ENCODE results near the gene RPP25L. TPM values are rescaled to one million over a fixed set of nuclear protein-coding genes. Genes with fewer than 3 reads are reported as not detected.

RPP25L gene
- total RNA-seq, 1 experiment from 2014 or later: 24.5 TPM

DNA sequence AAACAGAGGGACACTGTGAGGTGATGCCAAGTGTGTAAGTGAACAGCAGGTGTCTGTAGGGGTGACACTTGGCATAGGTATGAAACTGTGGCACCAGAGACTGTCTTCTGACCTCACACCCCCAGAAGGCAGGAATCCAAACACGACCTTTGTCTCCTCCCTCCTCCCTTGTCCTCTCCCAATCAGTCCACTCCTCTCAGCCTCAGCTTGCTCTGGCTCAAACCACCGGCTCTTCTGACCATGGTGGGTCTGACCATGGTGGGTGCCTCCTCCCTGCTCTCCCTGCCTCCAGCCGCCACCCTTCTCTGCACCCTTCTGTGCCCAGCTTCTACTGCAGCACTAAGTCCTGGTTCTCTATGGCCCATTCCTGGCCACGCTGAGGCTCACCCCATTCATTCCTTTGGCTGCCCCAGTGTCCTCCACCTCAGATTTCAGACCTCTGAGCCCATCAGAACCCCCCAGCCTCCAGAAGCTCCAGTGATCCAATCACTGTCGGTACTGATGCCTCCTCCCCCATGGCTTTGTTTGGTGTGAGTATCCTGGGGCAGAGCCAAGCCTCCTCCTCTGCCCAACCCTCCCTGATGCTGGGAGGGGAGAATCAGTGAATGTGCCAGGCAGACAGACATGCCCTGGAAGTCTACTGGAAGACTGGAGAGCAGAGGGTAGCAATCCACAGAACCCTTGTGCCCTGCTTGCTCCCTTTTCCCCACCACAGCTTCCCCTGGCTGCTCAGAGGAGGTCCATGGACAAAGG is 18.7 kb upstream of the RPP25L start:
- Mint-ChIP-seq H3K36me3 (peaks cover 4% of the 10 kb centered on the region), H3K4me3 (peak overlapping the region; percentile 73), H3K4me1 (peaks cover 24% of the 10 kb centered on the region), H3K27ac (no peak overlapping the region), H3K9me3 (no peaks in the 10 kb centered on the region), H3K27me3 (ENCODE audit: low read depth) (peaks cover 72% of the 10 kb centered on the region)
- DNase-seq (ENCODE audit: low spot score) (no peak), ATAC-seq (no peak)
- CTCF ChIA-PET: interaction anchor here (1.9 to 3.4 kb wide), 4 partner anchors 16 to 83 kb away, joined by 6 to 12 read pairs (median 9); partner anchors contain the start of gene GALT
- TF ChIP-seq, protein P1, sequence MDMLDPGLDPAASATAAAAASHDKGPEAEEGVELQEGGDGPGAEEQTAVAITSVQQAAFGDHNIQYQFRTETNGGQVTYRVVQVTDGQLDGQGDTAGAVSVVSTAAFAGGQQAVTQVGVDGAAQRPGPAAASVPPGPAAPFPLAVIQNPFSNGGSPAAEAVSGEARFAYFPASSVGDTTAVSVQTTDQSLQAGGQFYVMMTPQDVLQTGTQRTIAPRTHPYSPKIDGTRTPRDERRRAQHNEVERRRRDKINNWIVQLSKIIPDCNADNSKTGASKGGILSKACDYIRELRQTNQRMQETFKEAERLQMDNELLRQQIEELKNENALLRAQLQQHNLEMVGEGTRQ (CRISPR knock-in tag; IDR thresholded peaks at IDR 0.05): no peak
- no peak for TF ChIP-seq TP53 (CRISPR knock-in tag; IDR thresholded peaks at IDR 0.05)
- POLR2A ChIA-PET: interaction anchor here (0.6 kb wide), 1 partner anchor 227 kb away, joined by 5 read pairs; no protein-coding TSS in a partner anchor

DNA sequence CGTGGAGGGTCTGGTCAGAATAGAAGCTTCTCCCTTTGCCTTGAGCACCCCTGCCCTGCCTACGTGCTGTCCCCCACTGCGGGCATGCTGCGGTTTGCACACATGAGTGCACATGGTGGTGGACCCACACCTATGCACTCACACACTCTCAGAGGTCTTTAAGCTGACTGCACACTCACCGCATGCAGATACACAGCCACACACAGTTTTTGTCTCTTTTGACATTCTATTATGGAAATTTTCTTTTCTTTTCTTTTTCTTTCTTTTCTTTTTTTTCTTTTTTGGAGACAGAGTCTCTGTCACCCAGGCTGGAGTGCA is 17.6 kb upstream of the RPP25L start:
- no peak for DNase-seq (ENCODE audit: low spot score)
- H3K27me3 Mint-ChIP-seq (ENCODE audit: low read depth): peaks cover 84% of the 10 kb centered on the region
- peak overlapping the region; percentile 73 for H3K4me3 Mint-ChIP-seq
- POLR2A ChIA-PET: no interaction called here
- H3K9me3 Mint-ChIP-seq: no peaks in the 10 kb centered on the region
- CTCF ChIA-PET: interaction anchor here (0.8 to 3.4 kb wide), 11 partner anchors 8 to 110 kb away, joined by 3 to 12 read pairs (median 6); partner anchors contain the start of genes DCTN3, GALT and SIGMAR1
- H3K4me1 Mint-ChIP-seq: peaks cover 21% of the 10 kb centered on the region
- ATAC-seq: no peak
- TF ChIP-seq OVOL2 (CRISPR knock-in tag; IDR thresholded peaks at IDR 0.05; ENCODE audit: borderline replicate concordance): no peak
- TF ChIP-seq CREM (CRISPR knock-in tag; IDR thresholded peaks at IDR 0.05): no peak
- no peak for TF ChIP-seq NFE2L1 (CRISPR knock-in tag; IDR thresholded peaks at IDR 0.05)
- TF ChIP-seq, protein P2, sequence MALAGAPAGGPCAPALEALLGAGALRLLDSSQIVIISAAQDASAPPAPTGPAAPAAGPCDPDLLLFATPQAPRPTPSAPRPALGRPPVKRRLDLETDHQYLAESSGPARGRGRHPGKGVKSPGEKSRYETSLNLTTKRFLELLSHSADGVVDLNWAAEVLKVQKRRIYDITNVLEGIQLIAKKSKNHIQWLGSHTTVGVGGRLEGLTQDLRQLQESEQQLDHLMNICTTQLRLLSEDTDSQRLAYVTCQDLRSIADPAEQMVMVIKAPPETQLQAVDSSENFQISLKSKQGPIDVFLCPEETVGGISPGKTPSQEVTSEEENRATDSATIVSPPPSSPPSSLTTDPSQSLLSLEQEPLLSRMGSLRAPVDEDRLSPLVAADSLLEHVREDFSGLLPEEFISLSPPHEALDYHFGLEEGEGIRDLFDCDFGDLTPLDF (CRISPR knock-in tag; IDR thresholded peaks at IDR 0.05): no peak
- TF ChIP-seq, protein P3, sequence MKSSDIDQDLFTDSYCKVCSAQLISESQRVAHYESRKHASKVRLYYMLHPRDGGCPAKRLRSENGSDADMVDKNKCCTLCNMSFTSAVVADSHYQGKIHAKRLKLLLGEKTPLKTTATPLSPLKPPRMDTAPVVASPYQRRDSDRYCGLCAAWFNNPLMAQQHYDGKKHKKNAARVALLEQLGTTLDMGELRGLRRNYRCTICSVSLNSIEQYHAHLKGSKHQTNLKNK (CRISPR knock-in tag; IDR thresholded peaks at IDR 0.05): no peak
- TF ChIP-seq ZNF423 (CRISPR knock-in tag; IDR thresholded peaks at IDR 0.05): no peak
- no peak overlapping the region for H3K27ac Mint-ChIP-seq
- no peaks in the 10 kb centered on the region; the same call in 1 of the 2 replicates for H3K36me3 Mint-ChIP-seq

DNA sequence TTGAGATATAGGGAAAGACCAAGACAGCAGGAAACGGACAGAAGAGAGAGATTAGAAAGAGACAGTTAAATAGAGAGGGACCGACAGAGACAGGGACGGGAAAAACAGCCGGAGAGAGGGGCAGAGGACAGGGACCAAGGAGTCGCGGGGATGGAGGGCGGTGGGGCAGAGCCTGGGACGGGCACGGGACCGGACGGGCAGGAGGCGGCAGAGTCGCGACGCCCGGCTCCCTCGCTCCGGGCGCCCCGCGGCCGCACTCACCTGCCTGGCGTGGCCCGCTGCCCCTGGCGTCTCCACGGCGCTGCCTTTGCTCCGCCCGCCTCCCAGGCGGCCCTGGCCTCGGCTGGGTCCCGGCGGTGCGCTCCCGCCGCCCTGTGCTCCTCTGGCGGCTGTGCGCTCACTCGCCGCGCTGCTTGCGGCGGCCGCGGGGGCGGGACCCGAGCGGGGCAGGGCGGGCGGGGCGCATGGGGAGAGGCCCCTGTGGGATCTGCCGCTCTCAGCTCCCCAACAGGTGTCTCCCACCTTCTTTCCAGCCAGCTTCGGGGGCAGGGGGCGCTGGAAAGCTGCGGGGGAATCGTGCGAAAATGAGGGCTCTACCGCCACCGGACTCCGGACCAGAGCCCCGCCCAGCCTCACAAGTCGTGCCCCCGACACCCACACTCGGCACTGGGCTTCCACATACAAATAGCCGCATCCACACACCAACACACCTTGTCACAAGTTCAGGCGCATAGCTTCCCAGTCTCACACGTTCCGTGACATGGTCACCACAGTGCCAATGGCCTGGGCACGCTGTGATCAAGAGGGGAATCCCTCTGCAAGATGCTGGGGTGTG is 17.0 kb upstream of the RPP25L start, which contains the start of gene ARID3C:
Gene ARID3C, minus strand, starts transcription at position 411 of the 835 bp plus-strand sequence. CDS start 1,052 bp downstream, outside the sequence.
- CTCF ChIA-PET: interaction anchor here (0.8 to 3.4 kb wide), 11 partner anchors 9 to 110 kb away, joined by 3 to 12 read pairs (median 6); partner anchors contain the start of genes DCTN3, GALT and SIGMAR1
- H3K4me3 Mint-ChIP-seq: peak within 1 kb of the TSS; percentile 73
- H3K9me3 Mint-ChIP-seq: no peaks in the 10 kb centered on the region
- TF ChIP-seq, protein P4, sequence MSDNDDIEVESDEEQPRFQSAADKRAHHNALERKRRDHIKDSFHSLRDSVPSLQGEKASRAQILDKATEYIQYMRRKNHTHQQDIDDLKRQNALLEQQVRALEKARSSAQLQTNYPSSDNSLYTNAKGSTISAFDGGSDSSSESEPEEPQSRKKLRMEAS (CRISPR knock-in tag; IDR thresholded peaks at IDR 0.05): no peak
- TF ChIP-seq ZNF671 (CRISPR knock-in tag; IDR thresholded peaks at IDR 0.05): no peak
- no peak for TF ChIP-seq FOXP1 (CRISPR knock-in tag; IDR thresholded peaks at IDR 0.05; ENCODE audit: borderline replicate concordance)
- TF ChIP-seq, protein P5, sequence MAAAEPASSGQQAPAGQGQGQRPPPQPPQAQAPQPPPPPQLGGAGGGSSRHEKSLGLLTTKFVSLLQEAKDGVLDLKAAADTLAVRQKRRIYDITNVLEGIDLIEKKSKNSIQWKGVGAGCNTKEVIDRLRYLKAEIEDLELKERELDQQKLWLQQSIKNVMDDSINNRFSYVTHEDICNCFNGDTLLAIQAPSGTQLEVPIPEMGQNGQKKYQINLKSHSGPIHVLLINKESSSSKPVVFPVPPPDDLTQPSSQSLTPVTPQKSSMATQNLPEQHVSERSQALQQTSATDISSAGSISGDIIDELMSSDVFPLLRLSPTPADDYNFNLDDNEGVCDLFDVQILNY (CRISPR knock-in tag; IDR thresholded peaks at IDR 0.05): no peak
- TF ChIP-seq, protein P6, sequence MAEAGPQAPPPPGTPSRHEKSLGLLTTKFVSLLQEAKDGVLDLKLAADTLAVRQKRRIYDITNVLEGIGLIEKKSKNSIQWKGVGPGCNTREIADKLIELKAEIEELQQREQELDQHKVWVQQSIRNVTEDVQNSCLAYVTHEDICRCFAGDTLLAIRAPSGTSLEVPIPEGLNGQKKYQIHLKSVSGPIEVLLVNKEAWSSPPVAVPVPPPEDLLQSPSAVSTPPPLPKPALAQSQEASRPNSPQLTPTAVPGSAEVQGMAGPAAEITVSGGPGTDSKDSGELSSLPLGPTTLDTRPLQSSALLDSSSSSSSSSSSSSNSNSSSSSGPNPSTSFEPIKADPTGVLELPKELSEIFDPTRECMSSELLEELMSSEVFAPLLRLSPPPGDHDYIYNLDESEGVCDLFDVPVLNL (CRISPR knock-in tag; IDR thresholded peaks at IDR 0.05; ENCODE audit: borderline replicate concordance, low read depth): no peak
- TF ChIP-seq NR1H2 (CRISPR knock-in tag; IDR thresholded peaks at IDR 0.05): no peak
- TF ChIP-seq, protein P7, sequence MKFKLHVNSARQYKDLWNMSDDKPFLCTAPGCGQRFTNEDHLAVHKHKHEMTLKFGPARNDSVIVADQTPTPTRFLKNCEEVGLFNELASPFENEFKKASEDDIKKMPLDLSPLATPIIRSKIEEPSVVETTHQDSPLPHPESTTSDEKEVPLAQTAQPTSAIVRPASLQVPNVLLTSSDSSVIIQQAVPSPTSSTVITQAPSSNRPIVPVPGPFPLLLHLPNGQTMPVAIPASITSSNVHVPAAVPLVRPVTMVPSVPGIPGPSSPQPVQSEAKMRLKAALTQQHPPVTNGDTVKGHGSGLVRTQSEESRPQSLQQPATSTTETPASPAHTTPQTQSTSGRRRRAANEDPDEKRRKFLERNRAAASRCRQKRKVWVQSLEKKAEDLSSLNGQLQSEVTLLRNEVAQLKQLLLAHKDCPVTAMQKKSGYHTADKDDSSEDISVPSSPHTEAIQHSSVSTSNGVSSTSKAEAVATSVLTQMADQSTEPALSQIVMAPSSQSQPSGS (CRISPR knock-in tag; IDR thresholded peaks at IDR 0.05; ENCODE audit: borderline replicate concordance, low read depth): no peak
- TF ChIP-seq, protein P8, sequence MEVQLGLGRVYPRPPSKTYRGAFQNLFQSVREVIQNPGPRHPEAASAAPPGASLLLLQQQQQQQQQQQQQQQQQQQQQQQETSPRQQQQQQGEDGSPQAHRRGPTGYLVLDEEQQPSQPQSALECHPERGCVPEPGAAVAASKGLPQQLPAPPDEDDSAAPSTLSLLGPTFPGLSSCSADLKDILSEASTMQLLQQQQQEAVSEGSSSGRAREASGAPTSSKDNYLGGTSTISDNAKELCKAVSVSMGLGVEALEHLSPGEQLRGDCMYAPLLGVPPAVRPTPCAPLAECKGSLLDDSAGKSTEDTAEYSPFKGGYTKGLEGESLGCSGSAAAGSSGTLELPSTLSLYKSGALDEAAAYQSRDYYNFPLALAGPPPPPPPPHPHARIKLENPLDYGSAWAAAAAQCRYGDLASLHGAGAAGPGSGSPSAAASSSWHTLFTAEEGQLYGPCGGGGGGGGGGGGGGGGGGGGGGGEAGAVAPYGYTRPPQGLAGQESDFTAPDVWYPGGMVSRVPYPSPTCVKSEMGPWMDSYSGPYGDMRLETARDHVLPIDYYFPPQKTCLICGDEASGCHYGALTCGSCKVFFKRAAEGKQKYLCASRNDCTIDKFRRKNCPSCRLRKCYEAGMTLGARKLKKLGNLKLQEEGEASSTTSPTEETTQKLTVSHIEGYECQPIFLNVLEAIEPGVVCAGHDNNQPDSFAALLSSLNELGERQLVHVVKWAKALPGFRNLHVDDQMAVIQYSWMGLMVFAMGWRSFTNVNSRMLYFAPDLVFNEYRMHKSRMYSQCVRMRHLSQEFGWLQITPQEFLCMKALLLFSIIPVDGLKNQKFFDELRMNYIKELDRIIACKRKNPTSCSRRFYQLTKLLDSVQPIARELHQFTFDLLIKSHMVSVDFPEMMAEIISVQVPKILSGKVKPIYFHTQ (CRISPR knock-in tag; IDR thresholded peaks at IDR 0.05): no peak

More for the DNA sequence above, 17.0 kb upstream of the RPP25L start, which contains the start of gene ARID3C:
- H3K36me3 Mint-ChIP-seq: no peaks in the 10 kb centered on the region
- H3K4me1 Mint-ChIP-seq: peaks cover 21% of the 10 kb centered on the region
- H3K27me3 Mint-ChIP-seq (ENCODE audit: low read depth): peaks cover 89% of the 10 kb centered on the region
- peak; percentile 68 for ATAC-seq
- DNase-seq (ENCODE audit: low spot score): peak; percentile 53
- H3K27ac Mint-ChIP-seq: no peak within 1 kb of the TSS
- POLR2A ChIA-PET: no interaction called here
